ENCODE results near the gene ARID3A.
"Not testable (repeated sequence)": the region's sequence is repeated elsewhere in the genome, so short reads cannot be mapped to it uniquely, and the experiment has no call there.

The ARID3A gene

DNA sequence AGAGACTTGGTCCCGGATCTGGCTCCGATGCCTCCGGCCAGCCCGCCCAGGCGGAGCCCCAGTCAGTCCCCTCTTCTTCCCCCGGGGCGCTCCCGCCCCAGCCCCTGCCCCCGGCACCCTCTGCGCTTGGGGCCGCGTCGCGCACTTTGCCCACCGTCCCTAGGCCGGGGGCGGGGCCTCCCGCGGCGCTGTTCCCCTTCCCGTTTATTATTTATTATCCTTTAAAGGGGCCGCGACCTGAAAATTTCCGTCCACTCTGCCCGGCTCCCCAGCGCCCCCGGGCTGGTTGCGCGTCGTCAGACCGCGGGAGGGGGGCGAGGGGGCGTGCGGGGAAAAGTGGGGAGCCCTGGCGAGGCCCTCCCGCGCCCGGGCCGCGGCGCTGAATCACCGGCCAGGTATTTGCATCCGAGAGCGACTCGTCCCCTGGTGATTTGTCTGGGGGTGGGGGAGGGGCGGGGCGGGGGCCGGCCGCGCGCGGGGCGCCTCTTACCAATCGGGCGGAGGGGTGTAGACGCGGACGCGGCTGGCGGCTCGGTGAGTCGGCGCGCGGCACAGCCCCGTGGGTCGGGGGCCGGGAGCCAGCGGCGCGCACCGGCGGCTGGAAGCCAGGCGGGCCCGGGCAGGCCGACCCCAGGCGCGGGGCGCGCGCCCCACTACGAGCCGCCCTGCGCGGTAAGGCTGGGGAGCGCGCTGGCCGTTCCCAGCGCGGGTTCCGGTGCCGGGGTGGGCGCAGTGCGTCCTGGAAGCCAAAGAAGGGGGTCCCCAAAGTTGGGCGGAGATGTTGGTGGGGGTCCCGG lies at the start of gene ARID3A:
ARID3A (plus strand) TSS at position 510 of the 797 bp plus-strand sequence. CDS start 3,494 bp downstream, outside the sequence.
- H3K27me3 Mint-ChIP-seq, result no peaks in the 10 kb centered on the region
- peak within 1 kb of the TSS; percentile 90 to 92 for H3K4me3 Mint-ChIP-seq
- DNase-seq, result peak; percentile 82
- no peaks in the 10 kb centered on the region for H3K9me3 Mint-ChIP-seq
- H3K27ac Mint-ChIP-seq, result peak within 1 kb of the TSS; percentile 94
- H3K4me1 Mint-ChIP-seq, result peaks cover 18 to 52% of the 10 kb centered on the region in 2 donors
- ATAC-seq (replicated peaks), result peak; percentile 66 to 74
- H3K36me3 Mint-ChIP-seq, result peaks cover 13% of the 10 kb centered on the region in 2 donors

GRCh38 chr19:876089-876488 lies 49.7 kb upstream of the ARID3A start:
- Mint-ChIP-seq H3K36me3 (peaks cover 29 to 42% of the 10 kb centered on the region in 2 donors), H3K9me3 (peaks cover 0 to 1% of the 10 kb centered on the region in 2 donors), H3K4me3 (no peak overlapping the region), H3K4me1 (peaks cover 12 to 17% of the 10 kb centered on the region in 2 donors), H3K27ac (no peak overlapping the region), H3K27me3 (no peaks in the 10 kb centered on the region)
- DNase-seq (no peak), ATAC-seq (replicated peaks) (no peak)

DNA sequence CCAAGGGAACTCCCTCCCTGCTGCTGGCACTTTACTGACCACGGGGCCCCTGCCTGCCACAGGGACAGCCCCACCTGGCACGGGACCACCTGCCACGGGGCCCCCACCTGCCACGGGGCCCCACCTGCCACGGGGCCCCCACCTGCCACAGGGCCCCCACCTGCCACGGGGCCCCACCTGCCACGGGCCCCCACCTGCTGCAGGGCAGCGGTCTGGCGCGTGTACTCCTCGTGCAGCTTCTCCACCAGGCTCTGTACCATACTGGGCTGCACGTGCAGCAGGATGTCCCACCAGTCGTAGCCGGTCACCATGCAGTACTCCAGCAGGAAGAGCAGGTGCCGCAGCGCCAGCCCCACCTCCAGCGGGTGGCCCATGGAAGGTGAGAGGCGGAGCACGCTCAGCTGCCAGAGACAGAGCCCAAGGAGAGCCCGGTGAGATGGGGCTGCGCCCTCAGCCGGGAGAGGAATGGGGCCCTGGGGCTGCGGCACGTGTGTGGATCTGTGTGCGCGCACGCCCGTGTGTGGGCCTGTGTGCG lies 49.0 kb upstream of the ARID3A start:
- no peaks in the 10 kb centered on the region for H3K9me3 Mint-ChIP-seq
- H3K27ac Mint-ChIP-seq, result no peak overlapping the region
- ATAC-seq (replicated peaks), result no peak
- no peak for DNase-seq
- peaks cover 32 to 45% of the 10 kb centered on the region in 2 donors for H3K36me3 Mint-ChIP-seq
- H3K4me3 Mint-ChIP-seq, result no peak overlapping the region
- no peaks in the 10 kb centered on the region for H3K27me3 Mint-ChIP-seq
- peaks cover 12 to 17% of the 10 kb centered on the region in 2 donors for H3K4me1 Mint-ChIP-seq

DNA sequence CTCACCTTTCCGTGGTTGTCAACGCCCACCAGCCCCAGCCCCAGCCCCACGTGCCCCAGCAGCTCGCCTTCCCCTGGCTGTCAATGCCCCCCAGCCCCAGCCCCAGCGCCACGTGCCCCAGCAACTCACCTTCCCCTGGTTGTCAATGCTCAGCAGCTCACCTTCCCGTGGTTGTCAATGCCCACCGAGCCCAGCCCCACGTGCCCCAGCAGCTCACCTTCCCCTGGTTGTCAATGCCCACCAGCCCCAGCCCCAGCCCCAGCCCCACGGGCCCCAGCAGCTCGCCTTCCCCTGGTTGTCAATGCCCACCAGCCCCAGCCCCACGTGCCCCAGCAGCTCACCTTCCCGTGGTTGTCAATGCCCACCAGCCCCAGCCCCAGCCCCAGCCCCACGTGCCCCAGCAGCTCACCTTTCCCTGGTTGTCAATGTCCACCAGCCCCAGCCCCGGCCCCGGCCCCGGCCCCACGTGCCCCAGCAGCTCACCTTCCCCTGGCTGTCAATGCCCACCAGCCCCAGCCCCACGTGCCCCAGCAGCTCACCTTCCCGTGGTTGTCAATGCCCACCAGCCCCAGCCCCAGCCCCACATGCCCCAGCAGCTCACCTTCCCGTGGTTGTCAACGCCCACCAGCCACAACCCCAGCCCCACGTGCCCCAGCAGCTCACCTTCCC lies 47.7 kb upstream of the ARID3A start:
- H3K4me3 Mint-ChIP-seq; H3K4me1 Mint-ChIP-seq; ATAC-seq (replicated peaks); H3K27me3 Mint-ChIP-seq; H3K27ac Mint-ChIP-seq; H3K9me3 Mint-ChIP-seq; DNase-seq: not testable (repeated sequence)
- H3K36me3 Mint-ChIP-seq, result peaks cover 38 to 43% of the 10 kb centered on the region in 2 donors

DNA sequence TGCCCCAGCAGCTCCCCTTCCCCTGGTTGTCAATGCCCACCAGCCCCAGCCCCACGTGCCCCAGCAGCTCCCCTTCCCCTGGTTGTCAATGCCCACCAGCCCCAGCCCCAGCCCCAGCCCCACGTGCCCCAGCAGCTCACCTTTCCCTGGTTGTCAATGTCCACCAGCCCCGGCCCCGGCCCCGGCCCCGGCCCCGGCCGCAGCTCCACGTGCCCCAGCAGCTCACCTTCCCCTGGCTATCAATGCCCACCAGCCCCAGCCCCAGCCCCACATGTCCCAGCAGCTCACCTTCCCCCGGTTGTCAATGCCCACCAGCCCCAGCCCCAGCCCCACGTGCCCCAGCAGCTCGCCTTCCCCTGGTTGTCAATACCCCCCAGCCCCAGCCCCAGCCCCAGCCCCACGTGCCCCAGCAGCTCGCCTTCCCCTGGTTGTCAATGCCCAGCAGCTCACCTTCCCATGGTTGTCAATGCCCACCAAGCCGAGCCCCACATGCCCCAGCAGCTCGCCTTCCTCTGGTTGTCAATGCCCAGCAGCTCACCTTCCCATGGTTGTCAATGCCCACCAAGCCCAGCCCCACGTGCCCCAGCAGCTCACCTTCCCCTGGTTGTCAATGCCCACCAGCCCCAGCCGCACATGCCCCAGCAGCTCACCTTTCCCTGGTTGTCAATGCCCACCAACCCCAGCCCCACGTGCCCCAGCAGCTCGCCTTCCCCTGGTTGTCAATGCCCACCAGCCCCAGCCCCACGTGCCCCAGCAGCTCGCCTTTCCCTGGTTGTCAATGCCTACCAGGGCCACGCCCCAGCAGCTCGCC lies 46.9 kb upstream of the ARID3A start:
- H3K9me3 Mint-ChIP-seq; H3K4me1 Mint-ChIP-seq; ATAC-seq (replicated peaks); H3K4me3 Mint-ChIP-seq; DNase-seq; H3K27me3 Mint-ChIP-seq: not testable (repeated sequence)
- Mint-ChIP-seq H3K36me3 (peaks cover 43 to 46% of the 10 kb centered on the region in 2 donors), H3K27ac (peak overlapping the region; percentile 47)

DNA sequence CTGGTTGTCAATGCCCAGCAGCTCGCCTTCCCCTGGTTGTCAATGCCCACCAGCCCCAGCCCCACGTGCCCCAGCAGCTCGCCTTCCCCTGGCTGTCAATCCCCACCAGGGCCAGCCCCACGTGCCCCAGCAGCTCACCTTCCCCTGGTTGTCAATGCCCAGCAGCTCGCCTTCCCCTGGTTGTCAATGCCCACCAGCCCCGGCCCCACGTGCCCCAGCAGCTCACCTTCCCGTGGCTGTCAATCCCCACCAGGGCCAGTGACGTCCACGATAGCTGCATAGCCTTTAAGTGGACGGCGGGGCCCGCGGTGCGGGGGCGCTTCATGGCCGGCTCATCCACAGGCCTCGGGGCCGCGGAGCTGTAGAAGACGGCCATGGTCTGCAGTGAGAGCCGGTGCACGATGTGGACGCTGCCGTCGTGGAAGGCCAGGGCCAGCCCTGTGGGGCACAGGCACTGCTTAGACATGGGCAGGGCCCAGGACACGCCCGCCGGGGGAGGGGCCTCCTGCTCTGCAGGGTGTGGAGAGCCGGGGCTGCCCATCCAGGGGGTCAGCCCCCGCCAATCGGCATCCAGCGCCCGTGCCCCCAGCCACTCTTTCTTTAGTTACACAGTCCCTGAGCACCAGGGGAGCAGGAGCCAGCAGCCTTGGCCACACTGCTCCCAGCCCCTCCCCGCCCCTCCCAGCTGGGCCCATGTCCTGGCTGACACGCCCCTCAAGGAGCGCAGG lies 46.0 kb upstream of the ARID3A start:
- Mint-ChIP-seq H3K27ac (no peak overlapping the region), H3K4me3 (no peak overlapping the region), H3K27me3 (no peaks in the 10 kb centered on the region), H3K36me3 (peaks cover 43 to 45% of the 10 kb centered on the region in 2 donors), H3K9me3 (no peaks in the 10 kb centered on the region), H3K4me1 (peaks cover 4 to 6% of the 10 kb centered on the region in 2 donors)
- DNase-seq (no peak), ATAC-seq (replicated peaks) (no peak)

GRCh38 chr19:881385-882071 lies 44.3 kb upstream of the ARID3A start:
- Mint-ChIP-seq H3K36me3 (peaks cover 38 to 41% of the 10 kb centered on the region in 2 donors), H3K4me3 (no peak overlapping the region), H3K4me1 (peaks cover 4 to 6% of the 10 kb centered on the region in 2 donors), H3K9me3 (no peaks in the 10 kb centered on the region), H3K27me3 (no peaks in the 10 kb centered on the region), H3K27ac (peak overlapping the region; percentile 14)
- ATAC-seq (replicated peaks), result no peak
- no peak for DNase-seq

DNA sequence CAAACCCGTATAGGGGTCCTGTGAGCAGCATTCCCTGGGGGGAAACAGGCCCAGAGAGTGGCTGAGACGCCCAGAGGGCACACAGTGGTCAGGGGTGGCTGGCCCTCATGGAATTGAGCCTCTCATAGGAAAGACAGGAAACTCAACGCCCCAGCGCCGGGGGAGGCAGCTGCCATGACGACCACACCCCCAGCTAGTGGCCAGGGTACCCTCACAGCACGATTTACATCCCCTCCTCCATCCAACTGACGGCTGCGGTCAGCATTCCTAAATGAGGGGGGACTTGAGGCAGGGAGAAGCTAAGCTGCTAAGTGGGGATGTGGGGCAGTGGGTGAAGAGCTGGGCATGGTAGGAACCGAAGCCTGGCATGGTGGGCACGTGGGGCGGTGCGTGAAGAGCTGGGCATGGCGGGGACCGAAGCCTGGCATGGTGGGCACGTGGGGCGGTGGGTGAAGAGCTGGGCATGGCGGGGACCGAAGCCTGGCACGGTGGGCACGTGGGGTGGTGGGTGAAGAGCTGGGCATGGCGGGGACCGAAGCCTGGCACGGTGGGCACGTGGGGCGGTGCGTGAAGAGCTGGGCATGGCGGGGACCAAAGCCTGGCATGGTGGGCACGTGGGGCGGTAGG lies 42.9 kb upstream of the ARID3A start:
- H3K9me3 Mint-ChIP-seq, result no peaks in the 10 kb centered on the region
- ATAC-seq (replicated peaks) (no peak), DNase-seq (no peak)
- H3K27me3 Mint-ChIP-seq, result no peaks in the 10 kb centered on the region
- H3K4me3 Mint-ChIP-seq, result peak overlapping the region in 1 of 2 donors; percentile 22
- peaks cover 4 to 6% of the 10 kb centered on the region in 2 donors for H3K4me1 Mint-ChIP-seq
- peaks cover 41 to 43% of the 10 kb centered on the region in 2 donors for H3K36me3 Mint-ChIP-seq
- H3K27ac Mint-ChIP-seq, result no peak overlapping the region

DNA sequence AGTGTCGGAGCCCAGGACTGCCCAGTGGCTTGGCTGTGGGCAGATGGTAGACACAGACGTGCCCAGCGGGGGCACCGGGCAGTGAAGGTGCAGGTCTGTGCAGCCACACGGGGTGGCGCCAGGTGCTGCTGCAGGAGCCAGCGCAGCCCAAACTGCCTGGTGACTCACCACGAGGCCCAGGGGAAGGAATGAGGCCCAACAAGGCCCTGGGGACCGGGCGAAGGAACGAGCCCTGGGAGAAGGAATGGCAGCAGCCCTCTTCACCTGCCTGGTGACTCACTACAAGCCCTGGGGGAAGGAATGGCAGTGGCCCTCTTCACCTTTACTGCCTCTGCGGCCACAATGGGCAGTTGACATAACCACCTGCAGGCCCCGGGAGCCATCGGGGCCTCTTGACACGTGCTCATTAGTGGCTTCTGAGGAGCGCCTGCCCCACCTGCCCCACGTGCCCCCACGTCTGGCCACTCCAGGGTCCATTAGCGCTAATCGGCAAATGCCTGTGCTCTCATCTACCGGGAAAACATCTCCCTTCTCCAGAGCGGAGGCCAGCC lies 42.1 kb upstream of the ARID3A start:
- Mint-ChIP-seq H3K27ac (no peak overlapping the region), H3K4me3 (no peak overlapping the region)
- DNase-seq, result no peak

GRCh38 chr19:884420-885211 lies 41.2 kb upstream of the ARID3A start:
- H3K27ac Mint-ChIP-seq, result peak overlapping the region; percentile 62
- H3K9me3 Mint-ChIP-seq, result no peaks in the 10 kb centered on the region
- no peak for DNase-seq
- H3K36me3 Mint-ChIP-seq, result peaks cover 38 to 44% of the 10 kb centered on the region in 2 donors
- no peak overlapping the region for H3K4me3 Mint-ChIP-seq
- no peak for ATAC-seq (replicated peaks)
- H3K27me3 Mint-ChIP-seq, result no peaks in the 10 kb centered on the region
- peaks cover 0 to 4% of the 10 kb centered on the region in 2 donors for H3K4me1 Mint-ChIP-seq

More for the DNA sequence above, 42.1 kb upstream of the ARID3A start:
- ATAC-seq (replicated peaks), result no peak
- peaks cover 41 to 44% of the 10 kb centered on the region in 2 donors for H3K36me3 Mint-ChIP-seq
- no peaks in the 10 kb centered on the region for H3K27me3 Mint-ChIP-seq
- H3K9me3 Mint-ChIP-seq, result no peaks in the 10 kb centered on the region
- H3K4me1 Mint-ChIP-seq, result peaks cover 4 to 9% of the 10 kb centered on the region in 2 donors

GRCh38 chr19:885536-886224 lies 40.2 kb upstream of the ARID3A start:
- no peak for ATAC-seq (replicated peaks)

More at GRCh38 chr19:885536-886224, 40.2 kb upstream of the ARID3A start:
- no peak overlapping the region for H3K27ac Mint-ChIP-seq
- H3K27me3 Mint-ChIP-seq, result no peaks in the 10 kb centered on the region
- no peak for DNase-seq
- H3K36me3 Mint-ChIP-seq, result peaks cover 37 to 43% of the 10 kb centered on the region in 2 donors
- H3K4me1 Mint-ChIP-seq, result peaks cover 0 to 4% of the 10 kb centered on the region in 2 donors
- H3K9me3 Mint-ChIP-seq, result no peaks in the 10 kb centered on the region
- no peak overlapping the region for H3K4me3 Mint-ChIP-seq

Measured in stimulated activated naive B cell treated with anti-CD40 and anti-IgM and Interleukin-4, amounts not matched to agents 10 μg/mL and 1 μg/mL and 100 μg/mL, for 72 hours (primary cell).